Measurements from ENCODE around the gene CARMIL3.

CARMIL3 gene

GRCh38 chr14:24064091-24064795, 12.4 kb downstream of the CARMIL3 start:
- TF ChIP-seq, protein P1, sequence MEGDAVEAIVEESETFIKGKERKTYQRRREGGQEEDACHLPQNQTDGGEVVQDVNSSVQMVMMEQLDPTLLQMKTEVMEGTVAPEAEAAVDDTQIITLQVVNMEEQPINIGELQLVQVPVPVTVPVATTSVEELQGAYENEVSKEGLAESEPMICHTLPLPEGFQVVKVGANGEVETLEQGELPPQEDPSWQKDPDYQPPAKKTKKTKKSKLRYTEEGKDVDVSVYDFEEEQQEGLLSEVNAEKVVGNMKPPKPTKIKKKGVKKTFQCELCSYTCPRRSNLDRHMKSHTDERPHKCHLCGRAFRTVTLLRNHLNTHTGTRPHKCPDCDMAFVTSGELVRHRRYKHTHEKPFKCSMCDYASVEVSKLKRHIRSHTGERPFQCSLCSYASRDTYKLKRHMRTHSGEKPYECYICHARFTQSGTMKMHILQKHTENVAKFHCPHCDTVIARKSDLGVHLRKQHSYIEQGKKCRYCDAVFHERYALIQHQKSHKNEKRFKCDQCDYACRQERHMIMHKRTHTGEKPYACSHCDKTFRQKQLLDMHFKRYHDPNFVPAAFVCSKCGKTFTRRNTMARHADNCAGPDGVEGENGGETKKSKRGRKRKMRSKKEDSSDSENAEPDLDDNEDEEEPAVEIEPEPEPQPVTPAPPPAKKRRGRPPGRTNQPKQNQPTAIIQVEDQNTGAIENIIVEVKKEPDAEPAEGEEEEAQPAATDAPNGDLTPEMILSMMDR (IDR thresholded peaks at IDR 0.05; ENCODE audit: insufficient read depth, low read depth, low read length, missing control alignments) = no peak
- no peak overlapping the region for H3K4me3 ChIP-seq (ENCODE audit: low read depth, low read length)
- DNase-seq (ENCODE audit: low read depth) = no peak

- TF ChIP-seq, protein P1 (IDR thresholded peaks at IDR 0.05; ENCODE audit: insufficient read depth, low read depth, low read length, missing control alignments) = no peak
- H3K4me3 ChIP-seq (ENCODE audit: low read depth, low read length) = no peak overlapping the region
- no peak for DNase-seq (ENCODE audit: low read depth)
Observed at GRCh38 chr14:24064856-24065255, 13.0 kb downstream of the CARMIL3 start.

- no peak overlapping the region for H3K4me3 ChIP-seq (ENCODE audit: low read depth, low read length)
- DNase-seq (ENCODE audit: low read depth) = no peak
- TF ChIP-seq, protein P1 (IDR thresholded peaks at IDR 0.05; ENCODE audit: insufficient read depth, low read depth, low read length, missing control alignments) = no peak
Observed at GRCh38 chr14:24065408-24065807, 13.6 kb downstream of the CARMIL3 start.

GRCh38 chr14:24066496-24067132, 14.8 kb downstream of the CARMIL3 start:
- TF ChIP-seq, protein P1 (IDR thresholded peaks at IDR 0.05; ENCODE audit: insufficient read depth, low read depth, low read length, missing control alignments) = no peak
- no peak overlapping the region for H3K4me3 ChIP-seq (ENCODE audit: low read depth, low read length)
- no peak for DNase-seq (ENCODE audit: low read depth)

GRCh38 chr14:24067133-24068082, 15.6 kb downstream of the CARMIL3 start:
- TF ChIP-seq, protein P1 (IDR thresholded peaks at IDR 0.05; ENCODE audit: insufficient read depth, low read depth, low read length, missing control alignments) = no peak
- H3K4me3 ChIP-seq (ENCODE audit: low read depth, low read length) = no peak overlapping the region
- DNase-seq (ENCODE audit: low read depth) = no peak

DNA sequence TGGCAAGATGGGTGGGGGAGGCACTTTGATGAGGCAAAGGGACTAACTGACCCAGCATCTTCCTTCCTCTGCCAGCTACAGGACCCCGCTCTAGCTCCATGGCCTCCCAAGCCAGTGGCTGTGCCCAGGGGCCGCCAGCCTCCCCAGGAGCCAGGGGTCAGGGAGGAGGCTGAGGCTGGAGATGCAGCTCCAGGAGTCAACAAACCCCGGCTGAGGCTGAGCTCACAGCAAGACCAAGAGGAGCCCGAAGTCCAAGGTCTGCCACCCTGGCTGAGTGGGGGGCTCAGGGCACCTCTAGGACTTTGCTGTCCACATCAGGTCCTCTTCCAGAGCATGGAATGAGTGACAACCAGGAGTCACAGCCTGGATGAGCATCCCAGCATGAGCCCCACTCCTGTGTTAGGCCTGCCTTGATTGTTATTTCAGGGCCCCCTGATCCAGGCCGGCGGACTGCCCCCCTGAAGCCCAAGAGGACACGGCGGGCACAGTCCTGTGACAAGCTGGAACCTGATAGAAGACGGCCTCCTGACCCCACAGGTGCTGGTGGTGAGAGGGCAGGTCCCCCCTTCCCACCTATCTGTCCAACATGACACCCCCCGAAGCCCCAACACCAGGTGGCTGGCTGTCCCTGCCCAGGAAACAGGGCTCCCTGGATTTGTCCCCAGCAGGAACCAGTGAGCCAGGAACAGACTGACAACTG, 17.1 kb downstream of the CARMIL3 start:
- H3K4me3 ChIP-seq (ENCODE audit: low read depth, low read length) = no peak overlapping the region
- DNase-seq (ENCODE audit: low read depth) = no peak
- TF ChIP-seq, protein P1 (IDR thresholded peaks at IDR 0.05; ENCODE audit: insufficient read depth, low read depth, low read length, missing control alignments) = no peak

All from GM12865 (cell line).